ENCODE measurements around the gene ATOH8.

Gene ATOH8

DNA sequence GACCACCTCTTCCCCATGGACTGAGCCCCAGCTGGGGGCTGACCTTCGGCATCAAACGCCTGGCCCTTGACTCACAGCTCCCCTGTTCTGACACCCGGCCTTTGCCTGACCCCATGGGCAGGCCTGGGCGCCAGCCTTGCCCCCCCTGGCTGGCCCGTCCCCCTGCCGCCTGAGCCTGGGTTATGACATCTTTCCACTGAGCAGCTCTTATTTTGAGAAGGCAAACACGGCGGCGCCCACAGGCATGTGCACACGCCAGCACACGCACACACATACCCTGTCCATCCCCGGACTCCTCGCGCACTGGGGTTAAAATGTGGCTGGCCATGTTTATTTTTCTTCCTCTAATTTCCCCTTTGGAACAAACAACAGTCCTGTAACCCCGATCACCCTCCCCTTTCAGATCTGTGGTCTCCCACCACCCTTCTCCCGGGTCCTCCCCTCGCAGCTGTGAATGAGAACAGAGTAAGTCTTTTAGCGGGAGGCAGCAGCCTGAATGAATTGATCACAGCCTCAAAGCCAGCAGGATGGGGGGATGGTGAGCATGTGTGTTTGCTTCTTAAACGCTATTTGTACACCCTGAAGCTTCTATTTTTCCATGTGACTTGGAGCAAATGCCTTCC, 11.8 kb upstream of the ATOH8 start:
- TF ChIP-seq SPI1 (IDR thresholded peaks at IDR 0.05; ENCODE audit: borderline replicate concordance, low read depth) = no peak
- TF ChIP-seq, protein P1, sequence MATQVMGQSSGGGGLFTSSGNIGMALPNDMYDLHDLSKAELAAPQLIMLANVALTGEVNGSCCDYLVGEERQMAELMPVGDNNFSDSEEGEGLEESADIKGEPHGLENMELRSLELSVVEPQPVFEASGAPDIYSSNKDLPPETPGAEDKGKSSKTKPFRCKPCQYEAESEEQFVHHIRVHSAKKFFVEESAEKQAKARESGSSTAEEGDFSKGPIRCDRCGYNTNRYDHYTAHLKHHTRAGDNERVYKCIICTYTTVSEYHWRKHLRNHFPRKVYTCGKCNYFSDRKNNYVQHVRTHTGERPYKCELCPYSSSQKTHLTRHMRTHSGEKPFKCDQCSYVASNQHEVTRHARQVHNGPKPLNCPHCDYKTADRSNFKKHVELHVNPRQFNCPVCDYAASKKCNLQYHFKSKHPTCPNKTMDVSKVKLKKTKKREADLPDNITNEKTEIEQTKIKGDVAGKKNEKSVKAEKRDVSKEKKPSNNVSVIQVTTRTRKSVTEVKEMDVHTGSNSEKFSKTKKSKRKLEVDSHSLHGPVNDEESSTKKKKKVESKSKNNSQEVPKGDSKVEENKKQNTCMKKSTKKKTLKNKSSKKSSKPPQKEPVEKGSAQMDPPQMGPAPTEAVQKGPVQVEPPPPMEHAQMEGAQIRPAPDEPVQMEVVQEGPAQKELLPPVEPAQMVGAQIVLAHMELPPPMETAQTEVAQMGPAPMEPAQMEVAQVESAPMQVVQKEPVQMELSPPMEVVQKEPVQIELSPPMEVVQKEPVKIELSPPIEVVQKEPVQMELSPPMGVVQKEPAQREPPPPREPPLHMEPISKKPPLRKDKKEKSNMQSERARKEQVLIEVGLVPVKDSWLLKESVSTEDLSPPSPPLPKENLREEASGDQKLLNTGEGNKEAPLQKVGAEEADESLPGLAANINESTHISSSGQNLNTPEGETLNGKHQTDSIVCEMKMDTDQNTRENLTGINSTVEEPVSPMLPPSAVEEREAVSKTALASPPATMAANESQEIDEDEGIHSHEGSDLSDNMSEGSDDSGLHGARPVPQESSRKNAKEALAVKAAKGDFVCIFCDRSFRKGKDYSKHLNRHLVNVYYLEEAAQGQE (IDR thresholded peaks at IDR 0.05; ENCODE audit: insufficient replicate concordance, low read depth) = no peak
- TF ChIP-seq GABPA (IDR thresholded peaks at IDR 0.05; ENCODE audit: low read depth) = no peak
- TF ChIP-seq POLR2AphosphoS5 (IDR thresholded peaks at IDR 0.05; ENCODE audit: low read depth) = no peak
- DNase-seq (ENCODE audit: low read depth in 1 of 2, low spot score in 1 of 2) = no peak
- Histone ChIP-seq H3K4me3 (replicated peaks; ENCODE audit: insufficient read depth, low read length) (no peak overlapping the region), H3K27me3 (ENCODE audit: insufficient read depth, poor library complexity, severe bottlenecking) (no peaks in the 10 kb centered on the region), H3K27ac (replicated peaks) (no peak overlapping the region)

DNA sequence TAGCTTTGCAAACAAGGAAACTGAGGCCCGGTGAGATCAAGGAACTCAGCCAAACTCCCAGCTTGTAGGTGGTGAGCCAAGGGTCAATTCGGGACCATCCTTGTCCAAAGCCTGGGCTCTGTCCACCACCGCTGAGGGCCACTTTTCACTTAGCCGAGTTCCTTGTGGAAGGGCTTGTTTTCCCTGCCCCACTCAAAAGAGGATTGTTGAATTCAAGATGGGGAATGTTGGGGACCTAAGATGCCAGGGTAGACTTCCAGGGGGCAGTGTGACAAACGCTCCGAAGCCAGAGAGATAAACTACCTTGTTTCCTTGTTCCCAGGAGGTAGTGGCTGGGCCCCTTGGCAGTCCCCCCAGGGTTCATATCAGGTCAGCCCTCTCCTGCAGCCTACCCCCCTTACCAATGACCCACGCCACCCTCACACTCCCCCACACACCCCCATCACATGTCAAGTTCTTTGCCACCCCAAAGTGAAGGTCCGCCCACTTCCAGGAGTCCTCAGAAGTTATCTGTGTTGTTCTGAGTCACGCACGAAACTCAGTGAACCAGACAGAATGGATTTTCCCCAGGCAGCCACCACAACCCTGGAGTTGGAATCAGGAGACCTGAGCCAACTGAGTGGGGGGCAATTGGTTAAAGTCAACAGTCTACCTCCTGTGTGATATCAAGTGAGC, 10.3 kb upstream of the ATOH8 start:
- Histone ChIP-seq H3K27me3 (ENCODE audit: insufficient read depth, poor library complexity, severe bottlenecking) (no peaks in the 10 kb centered on the region), H3K4me3 (replicated peaks; ENCODE audit: insufficient read depth, low read length) (no peak overlapping the region), H3K27ac (replicated peaks) (no peak overlapping the region)
- no peak for DNase-seq (ENCODE audit: low read depth in 1 of 2, low spot score in 1 of 2)
- TF ChIP-seq POLR2AphosphoS5 (IDR thresholded peaks at IDR 0.05; ENCODE audit: low read depth) (no peak), SPI1 (IDR thresholded peaks at IDR 0.05; ENCODE audit: borderline replicate concordance, low read depth) (no peak), GABPA (IDR thresholded peaks at IDR 0.05; ENCODE audit: low read depth) (no peak)
- TF ChIP-seq, protein P1 (IDR thresholded peaks at IDR 0.05; ENCODE audit: insufficient replicate concordance, low read depth) = no peak
- TF ChIP-seq, protein P2, sequence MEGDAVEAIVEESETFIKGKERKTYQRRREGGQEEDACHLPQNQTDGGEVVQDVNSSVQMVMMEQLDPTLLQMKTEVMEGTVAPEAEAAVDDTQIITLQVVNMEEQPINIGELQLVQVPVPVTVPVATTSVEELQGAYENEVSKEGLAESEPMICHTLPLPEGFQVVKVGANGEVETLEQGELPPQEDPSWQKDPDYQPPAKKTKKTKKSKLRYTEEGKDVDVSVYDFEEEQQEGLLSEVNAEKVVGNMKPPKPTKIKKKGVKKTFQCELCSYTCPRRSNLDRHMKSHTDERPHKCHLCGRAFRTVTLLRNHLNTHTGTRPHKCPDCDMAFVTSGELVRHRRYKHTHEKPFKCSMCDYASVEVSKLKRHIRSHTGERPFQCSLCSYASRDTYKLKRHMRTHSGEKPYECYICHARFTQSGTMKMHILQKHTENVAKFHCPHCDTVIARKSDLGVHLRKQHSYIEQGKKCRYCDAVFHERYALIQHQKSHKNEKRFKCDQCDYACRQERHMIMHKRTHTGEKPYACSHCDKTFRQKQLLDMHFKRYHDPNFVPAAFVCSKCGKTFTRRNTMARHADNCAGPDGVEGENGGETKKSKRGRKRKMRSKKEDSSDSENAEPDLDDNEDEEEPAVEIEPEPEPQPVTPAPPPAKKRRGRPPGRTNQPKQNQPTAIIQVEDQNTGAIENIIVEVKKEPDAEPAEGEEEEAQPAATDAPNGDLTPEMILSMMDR (IDR thresholded peaks at IDR 0.05; ENCODE audit: insufficient read depth, low read length) = no peak

DNA sequence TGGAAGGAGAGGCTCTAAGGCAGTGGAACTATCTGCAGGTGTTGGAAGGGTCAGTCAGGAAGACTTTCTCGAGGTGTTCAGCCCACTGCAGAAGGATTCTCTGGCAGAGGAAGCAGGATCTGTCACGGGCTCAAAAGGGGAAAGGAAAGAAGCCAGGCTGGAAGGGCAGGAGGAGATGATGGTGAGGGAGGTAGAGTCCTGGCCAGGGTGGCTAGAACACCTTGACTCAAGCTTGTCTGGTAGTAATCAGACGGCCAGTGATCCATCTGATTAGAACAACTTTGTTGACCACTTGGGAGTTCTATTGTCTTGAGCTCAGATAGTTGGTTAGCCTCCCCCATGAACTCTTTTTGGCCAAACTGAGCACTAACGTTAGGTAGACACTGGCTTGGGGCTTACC, 9.7 kb upstream of the ATOH8 start:
- TF ChIP-seq, protein P2 (IDR thresholded peaks at IDR 0.05; ENCODE audit: insufficient read depth, low read length) = no peak
- TF ChIP-seq SPI1 (IDR thresholded peaks at IDR 0.05; ENCODE audit: borderline replicate concordance, low read depth) (no peak), POLR2AphosphoS5 (IDR thresholded peaks at IDR 0.05; ENCODE audit: low read depth) (no peak), GABPA (IDR thresholded peaks at IDR 0.05; ENCODE audit: low read depth) (no peak)

DNA sequence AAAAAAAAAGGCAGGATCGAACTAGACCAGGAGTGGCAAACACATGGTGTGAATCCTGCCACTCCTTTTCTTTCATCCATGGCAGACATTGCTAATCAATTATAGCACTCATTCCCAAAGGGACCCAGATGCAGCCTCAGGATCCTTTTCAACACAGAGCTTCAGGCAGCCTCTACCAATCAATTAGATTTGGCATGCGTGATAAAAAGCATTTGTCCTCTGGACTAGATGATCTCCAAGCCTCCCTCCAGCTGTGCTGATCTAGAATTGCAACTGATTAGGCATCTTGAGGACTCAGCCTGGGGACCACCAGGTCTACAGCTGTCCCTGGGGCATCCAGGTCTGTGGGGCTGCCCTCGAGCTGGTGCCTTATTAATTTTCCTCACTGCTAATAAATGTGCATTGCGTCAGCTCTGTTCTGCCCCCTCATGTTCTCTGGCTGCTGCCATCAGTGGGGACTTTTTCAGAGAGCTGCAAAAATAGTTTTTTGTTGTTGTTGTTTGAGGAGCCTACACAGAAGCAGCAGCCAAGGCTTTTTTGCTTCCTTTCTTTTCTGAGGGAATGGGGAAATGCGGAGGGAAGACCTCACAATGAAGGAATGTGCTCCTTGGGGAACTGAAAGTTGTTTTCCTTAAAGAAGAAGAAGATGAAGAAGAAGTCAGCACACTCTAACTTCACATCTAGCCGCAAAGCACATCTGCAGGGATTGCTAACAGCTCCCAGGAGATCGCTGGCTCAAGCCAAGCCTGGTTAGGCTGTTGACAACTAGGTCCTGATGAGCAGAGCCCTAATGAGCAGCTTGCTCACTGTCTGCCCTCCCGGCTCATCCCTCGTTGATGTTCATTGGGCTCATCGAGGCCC, 8.8 kb upstream of the ATOH8 start:
- no peak overlapping the region for H3K4me3 ChIP-seq (replicated peaks; ENCODE audit: insufficient read depth, low read length)
- DNase-seq (ENCODE audit: low read depth in 1 of 2, low spot score in 1 of 2) = no peak
- no peaks in the 10 kb centered on the region for H3K27me3 ChIP-seq (ENCODE audit: insufficient read depth, poor library complexity, severe bottlenecking)
- H3K27ac ChIP-seq (replicated peaks) = no peak overlapping the region
- TF ChIP-seq SPI1 (IDR thresholded peaks at IDR 0.05; ENCODE audit: borderline replicate concordance, low read depth) = no peak
- TF ChIP-seq POLR2AphosphoS5 (IDR thresholded peaks at IDR 0.05; ENCODE audit: low read depth) = no peak
- TF ChIP-seq, protein P1 (IDR thresholded peaks at IDR 0.05; ENCODE audit: insufficient replicate concordance, low read depth) = no peak
- TF ChIP-seq, protein P2 (IDR thresholded peaks at IDR 0.05; ENCODE audit: insufficient read depth, low read length) = no peak

More for the DNA sequence above, 9.7 kb upstream of the ATOH8 start:
- Histone ChIP-seq H3K4me3 (replicated peaks; ENCODE audit: insufficient read depth, low read length) (no peak overlapping the region), H3K27me3 (ENCODE audit: insufficient read depth, poor library complexity, severe bottlenecking) (no peaks in the 10 kb centered on the region), H3K27ac (replicated peaks) (no peak overlapping the region)
- no peak for DNase-seq (ENCODE audit: low read depth in 1 of 2, low spot score in 1 of 2)
